Liver (tissue), 3 donors: Measurements from ENCODE around the gene BRAF.

Source experiments
- EGR1 ChIP-seq, 2 donors: IDR thresholded peaks; 2 replicates each; pipeline ENCODE4 v1.6.1; 2016 to 2018; ENCODE audit warnings: antibody characterized with exemption in 2 of 2, low read depth in 2 of 2
- FOXA1 ChIP-seq: IDR thresholded peaks from 2 replicates; pipeline ENCODE4 v1.6.1; 2016; ENCODE audit warnings: antibody characterized with exemption
- GABPA ChIP-seq, 2 donors: IDR thresholded peaks in 1 of 2; conservative IDR thresholded peaks in 1 of 2; 2 replicates each; pipeline ENCODE4 v1.6.1; 2016; ENCODE audit warnings: antibody characterized with exemption in 2 of 2, mild to moderate bottlenecking in 1 of 2, moderate library complexity in 1 of 2
- HNF4G ChIP-seq: IDR thresholded peaks from 2 replicates; pipeline ENCODE4 v1.6.1; 2016; ENCODE audit warnings: antibody characterized with exemption
- JUND ChIP-seq, 2 donors: IDR thresholded peaks; 2 replicates each; pipeline ENCODE4 v1.6.1; 2016; ENCODE audit warnings: antibody characterized with exemption in 2 of 2
- RAD21 ChIP-seq, 2 donors: IDR thresholded peaks; 2 replicates each; pipeline ENCODE4 v1.6.1; 2016; ENCODE audit warnings: antibody characterized with exemption in 2 of 2, mild to moderate bottlenecking in 2 of 2
- RXRA ChIP-seq, 2 donors: IDR thresholded peaks; 2 replicates each; pipeline ENCODE4 v1.6.1; 2017 to 2018; ENCODE audit warnings: antibody characterized with exemption in 2 of 2, mild to moderate bottlenecking in 1 of 2
- SP1 ChIP-seq: IDR thresholded peaks from 2 replicates; pipeline ENCODE4 v1.6.1; 2018; ENCODE audit warnings: antibody characterized with exemption, mild to moderate bottlenecking
- TAF1 ChIP-seq: conservative IDR thresholded peaks from 2 replicates; pipeline ENCODE4 v1.6.1; 2016; ENCODE audit warnings: antibody characterized with exemption, mild to moderate bottlenecking
- TF ChIP-seq, protein P1 (sequence below): fragments of 150-350 bp; IDR thresholded peaks from 2 replicates; pipeline ENCODE4 v1.5.1; 2017; ENCODE audit warnings: improper control_type of control experiment, low read depth, low read length; ENCODE audit not compliant: missing input control
- TF ChIP-seq, protein P2 (sequence below): IDR thresholded peaks from 2 replicates; pipeline ENCODE4 v1.6.1; 2016; ENCODE audit warnings: antibody characterized with exemption
- TF ChIP-seq, protein P3 (sequence below): IDR thresholded peaks from 2 replicates; pipeline ENCODE4 v1.6.1; 2016; ENCODE audit warnings: antibody characterized with exemption
- TF ChIP-seq, protein P4 (sequence below): IDR thresholded peaks from 2 replicates; pipeline ENCODE4 v1.6.1; 2016; ENCODE audit warnings: antibody characterized with exemption, mild to moderate bottlenecking
- TF ChIP-seq, protein P5 (sequence below): IDR thresholded peaks from 2 replicates; pipeline ENCODE4 v1.6.1; 2016; ENCODE audit warnings: antibody characterized with exemption
- donor health status: healthy.
- donor health status: healthy.

DNA sequence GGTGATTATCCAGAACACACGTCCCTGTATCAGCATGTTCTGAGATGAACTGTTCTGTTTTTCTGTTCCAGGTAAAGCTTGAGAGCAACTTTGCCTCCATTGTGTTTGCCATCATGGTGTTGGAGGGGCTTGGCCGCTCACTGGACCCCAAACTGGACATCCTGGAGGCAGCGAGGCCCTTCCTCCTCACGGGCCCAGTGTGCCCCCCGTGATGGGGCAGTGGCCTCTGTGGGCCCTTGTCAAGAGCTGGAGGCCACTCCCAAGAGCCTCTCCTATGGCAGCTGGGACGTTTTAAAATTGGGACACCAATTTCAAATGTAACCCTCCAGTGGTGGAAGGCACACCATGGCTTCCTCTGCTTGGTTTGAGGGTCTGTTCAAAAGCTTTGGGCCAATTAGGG lies 230.1 kb downstream of the BRAF start:
- TF ChIP-seq, protein P1, sequence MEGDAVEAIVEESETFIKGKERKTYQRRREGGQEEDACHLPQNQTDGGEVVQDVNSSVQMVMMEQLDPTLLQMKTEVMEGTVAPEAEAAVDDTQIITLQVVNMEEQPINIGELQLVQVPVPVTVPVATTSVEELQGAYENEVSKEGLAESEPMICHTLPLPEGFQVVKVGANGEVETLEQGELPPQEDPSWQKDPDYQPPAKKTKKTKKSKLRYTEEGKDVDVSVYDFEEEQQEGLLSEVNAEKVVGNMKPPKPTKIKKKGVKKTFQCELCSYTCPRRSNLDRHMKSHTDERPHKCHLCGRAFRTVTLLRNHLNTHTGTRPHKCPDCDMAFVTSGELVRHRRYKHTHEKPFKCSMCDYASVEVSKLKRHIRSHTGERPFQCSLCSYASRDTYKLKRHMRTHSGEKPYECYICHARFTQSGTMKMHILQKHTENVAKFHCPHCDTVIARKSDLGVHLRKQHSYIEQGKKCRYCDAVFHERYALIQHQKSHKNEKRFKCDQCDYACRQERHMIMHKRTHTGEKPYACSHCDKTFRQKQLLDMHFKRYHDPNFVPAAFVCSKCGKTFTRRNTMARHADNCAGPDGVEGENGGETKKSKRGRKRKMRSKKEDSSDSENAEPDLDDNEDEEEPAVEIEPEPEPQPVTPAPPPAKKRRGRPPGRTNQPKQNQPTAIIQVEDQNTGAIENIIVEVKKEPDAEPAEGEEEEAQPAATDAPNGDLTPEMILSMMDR = no peak
- TF ChIP-seq GABPA (IDR thresholded peaks at IDR 0.05 in 1 of 2, conservative IDR thresholded peaks at IDR 0.05 in 1 of 2) (no peak), TAF1 (no peak), EGR1 (IDR thresholded peaks at IDR 0.05; ENCODE audit: low read depth in 2 of 2) (no peak), RAD21 (IDR thresholded peaks at IDR 0.05) (no peak), FOXA1 (no peak), JUND (IDR thresholded peaks at IDR 0.05) (no peak), SP1 (no peak), RXRA (IDR thresholded peaks at IDR 0.05) (no peak), HNF4G (no peak)
- TF ChIP-seq, protein P2, sequence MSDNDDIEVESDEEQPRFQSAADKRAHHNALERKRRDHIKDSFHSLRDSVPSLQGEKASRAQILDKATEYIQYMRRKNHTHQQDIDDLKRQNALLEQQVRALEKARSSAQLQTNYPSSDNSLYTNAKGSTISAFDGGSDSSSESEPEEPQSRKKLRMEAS = no peak
- TF ChIP-seq, protein P3, sequence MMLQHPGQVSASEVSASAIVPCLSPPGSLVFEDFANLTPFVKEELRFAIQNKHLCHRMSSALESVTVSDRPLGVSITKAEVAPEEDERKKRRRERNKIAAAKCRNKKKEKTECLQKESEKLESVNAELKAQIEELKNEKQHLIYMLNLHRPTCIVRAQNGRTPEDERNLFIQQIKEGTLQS = no peak
- TF ChIP-seq, protein P4, sequence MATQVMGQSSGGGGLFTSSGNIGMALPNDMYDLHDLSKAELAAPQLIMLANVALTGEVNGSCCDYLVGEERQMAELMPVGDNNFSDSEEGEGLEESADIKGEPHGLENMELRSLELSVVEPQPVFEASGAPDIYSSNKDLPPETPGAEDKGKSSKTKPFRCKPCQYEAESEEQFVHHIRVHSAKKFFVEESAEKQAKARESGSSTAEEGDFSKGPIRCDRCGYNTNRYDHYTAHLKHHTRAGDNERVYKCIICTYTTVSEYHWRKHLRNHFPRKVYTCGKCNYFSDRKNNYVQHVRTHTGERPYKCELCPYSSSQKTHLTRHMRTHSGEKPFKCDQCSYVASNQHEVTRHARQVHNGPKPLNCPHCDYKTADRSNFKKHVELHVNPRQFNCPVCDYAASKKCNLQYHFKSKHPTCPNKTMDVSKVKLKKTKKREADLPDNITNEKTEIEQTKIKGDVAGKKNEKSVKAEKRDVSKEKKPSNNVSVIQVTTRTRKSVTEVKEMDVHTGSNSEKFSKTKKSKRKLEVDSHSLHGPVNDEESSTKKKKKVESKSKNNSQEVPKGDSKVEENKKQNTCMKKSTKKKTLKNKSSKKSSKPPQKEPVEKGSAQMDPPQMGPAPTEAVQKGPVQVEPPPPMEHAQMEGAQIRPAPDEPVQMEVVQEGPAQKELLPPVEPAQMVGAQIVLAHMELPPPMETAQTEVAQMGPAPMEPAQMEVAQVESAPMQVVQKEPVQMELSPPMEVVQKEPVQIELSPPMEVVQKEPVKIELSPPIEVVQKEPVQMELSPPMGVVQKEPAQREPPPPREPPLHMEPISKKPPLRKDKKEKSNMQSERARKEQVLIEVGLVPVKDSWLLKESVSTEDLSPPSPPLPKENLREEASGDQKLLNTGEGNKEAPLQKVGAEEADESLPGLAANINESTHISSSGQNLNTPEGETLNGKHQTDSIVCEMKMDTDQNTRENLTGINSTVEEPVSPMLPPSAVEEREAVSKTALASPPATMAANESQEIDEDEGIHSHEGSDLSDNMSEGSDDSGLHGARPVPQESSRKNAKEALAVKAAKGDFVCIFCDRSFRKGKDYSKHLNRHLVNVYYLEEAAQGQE = no peak
- TF ChIP-seq, protein P5, sequence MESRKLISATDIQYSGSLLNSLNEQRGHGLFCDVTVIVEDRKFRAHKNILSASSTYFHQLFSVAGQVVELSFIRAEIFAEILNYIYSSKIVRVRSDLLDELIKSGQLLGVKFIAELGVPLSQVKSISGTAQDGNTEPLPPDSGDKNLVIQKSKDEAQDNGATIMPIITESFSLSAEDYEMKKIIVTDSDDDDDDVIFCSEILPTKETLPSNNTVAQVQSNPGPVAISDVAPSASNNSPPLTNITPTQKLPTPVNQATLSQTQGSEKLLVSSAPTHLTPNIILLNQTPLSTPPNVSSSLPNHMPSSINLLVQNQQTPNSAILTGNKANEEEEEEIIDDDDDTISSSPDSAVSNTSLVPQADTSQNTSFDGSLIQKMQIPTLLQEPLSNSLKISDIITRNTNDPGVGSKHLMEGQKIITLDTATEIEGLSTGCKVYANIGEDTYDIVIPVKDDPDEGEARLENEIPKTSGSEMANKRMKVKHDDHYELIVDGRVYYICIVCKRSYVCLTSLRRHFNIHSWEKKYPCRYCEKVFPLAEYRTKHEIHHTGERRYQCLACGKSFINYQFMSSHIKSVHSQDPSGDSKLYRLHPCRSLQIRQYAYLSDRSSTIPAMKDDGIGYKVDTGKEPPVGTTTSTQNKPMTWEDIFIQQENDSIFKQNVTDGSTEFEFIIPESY = no peak
